ENCODE results near the gene POLA2. TPM values are rescaled to one million over a fixed set of nuclear protein-coding genes. Genes with fewer than 3 reads are reported as not detected.
A peak's percentile ranks its signal among the peaks of the same experiment; 100 is the strongest.

Gene POLA2
- total and polyA plus RNA-seq, 7 donors, result 1.7 to 5.8 (median 3.3) TPM

- Histone ChIP-seq H3K27me3 (ENCODE audit: insufficient read depth in 3 of 3, low read length in 2 of 3) (no peaks in the 10 kb centered on the region), H3K4me3 (no peak overlapping the region), H3K4me1 (peaks cover 6% of the 10 kb centered on the region), H3K27ac (no peak overlapping the region), H3K9me3 (no peaks in the 10 kb centered on the region), H3K36me3 (ENCODE audit: insufficient read depth in 1 of 2, low read depth in 1 of 2) (no peaks in the 10 kb centered on the region)
- intact Hi-C loops (cut with DNase I), result no loop called here
- ATAC-seq, result no peak
- 74 to 82% (median 80%) methylated on average over 3 of the region's 3 CpGs for WGBS, 3 donors
- TF ChIP-seq CTCF (IDR thresholded peaks at IDR 0.05), result no peak
- no peak for DNase-seq
Measured at GRCh38 chr11:65303555-65303954, 41.8 kb downstream of the POLA2 start.

DNA sequence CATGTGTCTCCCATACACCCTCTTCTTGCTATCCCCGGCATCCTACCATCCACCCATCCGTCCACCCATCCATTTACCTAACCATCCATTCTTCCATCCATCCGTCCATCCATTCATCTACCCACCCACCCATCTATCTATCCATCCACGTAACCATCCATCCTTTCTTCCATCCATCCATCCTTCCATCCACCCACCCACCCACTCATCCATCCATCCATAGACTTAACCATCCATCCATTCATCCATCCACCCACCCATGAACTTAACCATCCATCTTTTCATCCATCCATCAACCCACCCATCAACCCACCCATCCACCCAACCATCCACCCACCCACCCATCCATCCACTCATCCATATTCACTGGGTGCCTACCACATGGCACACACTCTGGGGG, 42.3 kb downstream of the POLA2 start:
- ATAC-seq, result no peak
- TF ChIP-seq CTCF (IDR thresholded peaks at IDR 0.05), result no peak
- H3K36me3 ChIP-seq (ENCODE audit: insufficient read depth in 1 of 2, low read depth in 1 of 2), result no peaks in the 10 kb centered on the region
- intact Hi-C loops (cut with DNase I), result no loop called here
- H3K4me3 ChIP-seq, result no peak overlapping the region
- H3K9me3 ChIP-seq, result no peaks in the 10 kb centered on the region
- 96 to 98% (median 96%) methylated on average over 4 of the region's 4 CpGs for WGBS, 3 donors
- H3K4me1 ChIP-seq, result peaks cover 4% of the 10 kb centered on the region
- no peak for DNase-seq
- no peaks in the 10 kb centered on the region for H3K27me3 ChIP-seq (ENCODE audit: insufficient read depth in 3 of 3, low read length in 2 of 3)
- H3K27ac ChIP-seq, result no peak overlapping the region

DNA sequence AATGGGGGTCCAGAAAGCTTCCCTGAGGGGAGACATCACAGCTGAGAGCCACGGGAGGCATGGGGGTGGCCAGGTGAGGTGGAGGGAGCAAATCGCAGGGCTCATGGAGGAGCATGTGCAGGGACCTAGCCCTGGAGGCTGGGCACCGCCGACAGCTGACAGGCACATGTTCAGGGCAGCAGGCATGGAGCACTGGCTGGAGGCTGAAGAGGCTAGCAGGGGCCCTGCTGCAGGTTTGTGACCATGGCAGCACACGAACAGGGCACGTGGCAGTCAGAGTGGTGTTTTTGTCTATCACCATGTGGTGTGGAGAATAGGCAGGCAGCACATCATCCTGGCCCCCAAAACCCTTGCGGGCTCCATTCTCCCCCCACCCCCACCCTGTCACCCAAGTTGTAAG, 42.9 kb downstream of the POLA2 start:
- Histone ChIP-seq H3K4me1 (peaks cover 4% of the 10 kb centered on the region), H3K27ac (no peak overlapping the region), H3K27me3 (ENCODE audit: insufficient read depth in 3 of 3, low read length in 2 of 3) (no peaks in the 10 kb centered on the region), H3K4me3 (no peak overlapping the region), H3K36me3 (ENCODE audit: insufficient read depth in 1 of 2, low read depth in 1 of 2) (no peaks in the 10 kb centered on the region), H3K9me3 (no peaks in the 10 kb centered on the region)
- intact Hi-C loops (cut with DNase I), result no loop called here
- no peak for ATAC-seq
- TF ChIP-seq CTCF (IDR thresholded peaks at IDR 0.05), result no peak
- 69 to 82% (median 71%) methylated on average over 7 of the region's 7 CpGs for WGBS, 3 donors
- DNase-seq, result peak in 1 of 2 donors; percentile 19

GRCh38 chr11:65305501-65306268, 43.9 kb downstream of the POLA2 start:
- Histone ChIP-seq H3K4me3 (no peak overlapping the region), H3K9me3 (no peaks in the 10 kb centered on the region), H3K36me3 (ENCODE audit: insufficient read depth in 1 of 2, low read depth in 1 of 2) (no peaks in the 10 kb centered on the region), H3K4me1 (peaks cover 4% of the 10 kb centered on the region), H3K27ac (no peak overlapping the region), H3K27me3 (ENCODE audit: insufficient read depth in 3 of 3, low read length in 2 of 3) (no peaks in the 10 kb centered on the region)
- intact Hi-C loops (cut with DNase I), result no loop called here
- ATAC-seq (no peak), DNase-seq (no peak)
- TF ChIP-seq CTCF (IDR thresholded peaks at IDR 0.05), result no peak
- 84 to 89% (median 86%) methylated on average over 17 of the region's 17 CpGs for WGBS, 3 donors

Data from psoas muscle (tissue), 8 donors.